ENCODE measurements around the gene RBM38.

Gene RBM38

GRCh38 chr20:57404006-57404405 is 12.8 kb downstream of the RBM38 start:
- DNase-seq, result no peak

- no peak for DNase-seq
These were observed 13.3 kb downstream of the RBM38 start for GRCh38 chr20:57404419-57405072.

- no peak for DNase-seq
These were observed 14.2 kb downstream of the RBM38 start for GRCh38 chr20:57405236-57406016.

GRCh38 chr20:57407541-57407956 is 16.4 kb downstream of the RBM38 start:
- DNase-seq, result no peak

- no peak for DNase-seq
These were observed 16.9 kb downstream of the RBM38 start for GRCh38 chr20:57408131-57408530.

GRCh38 chr20:57408536-57409233 is 17.5 kb downstream of the RBM38 start:
- DNase-seq, result no peak

GRCh38 chr20:57409316-57409671 is 18.1 kb downstream of the RBM38 start:
- no peak for DNase-seq

GRCh38 chr20:57409672-57410397 is 18.6 kb downstream of the RBM38 start:
- no peak for DNase-seq

- DNase-seq, result no peak
These were observed 19.3 kb downstream of the RBM38 start for GRCh38 chr20:57410398-57410920.

- no peak for DNase-seq
These were observed 19.7 kb downstream of the RBM38 start for GRCh38 chr20:57410924-57411323.

- DNase-seq, result no peak
These were observed 20.4 kb downstream of the RBM38 start for GRCh38 chr20:57411406-57412283.

GRCh38 chr20:57412347-57413029 is 21.3 kb downstream of the RBM38 start:
- no peak for DNase-seq

- no peak for DNase-seq
These were observed 22.8 kb downstream of the RBM38 start for GRCh38 chr20:57413986-57414385.

GRCh38 chr20:57414867-57415592 is 23.8 kb downstream of the RBM38 start:
- no peak for DNase-seq

GRCh38 chr20:57415771-57416170 is 24.6 kb downstream of the RBM38 start:
- DNase-seq, result no peak

- no peak for DNase-seq
These were observed 25.3 kb downstream of the RBM38 start for GRCh38 chr20:57416296-57417022.

GRCh38 chr20:57417051-57417689 is 26.0 kb downstream of the RBM38 start:
- DNase-seq, result no peak

GRCh38 chr20:57417830-57418780 is 26.9 kb downstream of the RBM38 start:
- DNase-seq, result no peak
